ENCODE data around the gene LRMDA.

GRCh38 chr10:76127984-76128589, 696.7 kb downstream of the LRMDA start:
- no peak for TF ChIP-seq POLR2A (IDR thresholded peaks at IDR 0.05; ENCODE audit: insufficient read depth in 1 of 2, low read depth in 2 of 2, low read length in 2 of 2)
- TF ChIP-seq CTCF (CRISPR knock-in tag; IDR thresholded peaks at IDR 0.05) = no peak
- TF ChIP-seq, protein P1, sequence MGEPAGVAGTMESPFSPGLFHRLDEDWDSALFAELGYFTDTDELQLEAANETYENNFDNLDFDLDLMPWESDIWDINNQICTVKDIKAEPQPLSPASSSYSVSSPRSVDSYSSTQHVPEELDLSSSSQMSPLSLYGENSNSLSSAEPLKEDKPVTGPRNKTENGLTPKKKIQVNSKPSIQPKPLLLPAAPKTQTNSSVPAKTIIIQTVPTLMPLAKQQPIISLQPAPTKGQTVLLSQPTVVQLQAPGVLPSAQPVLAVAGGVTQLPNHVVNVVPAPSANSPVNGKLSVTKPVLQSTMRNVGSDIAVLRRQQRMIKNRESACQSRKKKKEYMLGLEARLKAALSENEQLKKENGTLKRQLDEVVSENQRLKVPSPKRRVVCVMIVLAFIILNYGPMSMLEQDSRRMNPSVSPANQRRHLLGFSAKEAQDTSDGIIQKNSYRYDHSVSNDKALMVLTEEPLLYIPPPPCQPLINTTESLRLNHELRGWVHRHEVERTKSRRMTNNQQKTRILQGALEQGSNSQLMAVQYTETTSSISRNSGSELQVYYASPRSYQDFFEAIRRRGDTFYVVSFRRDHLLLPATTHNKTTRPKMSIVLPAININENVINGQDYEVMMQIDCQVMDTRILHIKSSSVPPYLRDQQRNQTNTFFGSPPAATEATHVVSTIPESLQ (CRISPR knock-in tag; conservative IDR thresholded peaks at IDR 0.05) = no peak
- no peak for TF ChIP-seq KLF6 (CRISPR knock-in tag; IDR thresholded peaks at IDR 0.05)

All from HepG2 (cell line).